Measurements from ENCODE around the gene MED15.
A peak's percentile ranks its signal among the peaks of the same experiment; 100 is the strongest.

Gene MED15

GRCh38 chr22:20554824-20555223 is 47.4 kb downstream of the MED15 start:
- no peak for DNase-seq

GRCh38 chr22:20558534-20558933 is 51.1 kb downstream of the MED15 start:
- DNase-seq, result no peak

GRCh38 chr22:20559174-20559760 is 51.9 kb downstream of the MED15 start:
- no peak for DNase-seq

GRCh38 chr22:20560716-20561115 is 53.3 kb downstream of the MED15 start:
- no peak for DNase-seq

- DNase-seq, result no peak
Observed at GRCh38 chr22:20561882-20562281, 54.5 kb downstream of the MED15 start.

GRCh38 chr22:20562607-20563465 is 55.4 kb downstream of the MED15 start:
- no peak for DNase-seq

- no peak for DNase-seq
Observed at GRCh38 chr22:20563466-20563906, 56.1 kb downstream of the MED15 start.

GRCh38 chr22:20563941-20564371 is 56.5 kb downstream of the MED15 start:
- no peak for DNase-seq

- DNase-seq, result no peak
Observed at GRCh38 chr22:20565079-20565734, 57.8 kb downstream of the MED15 start.

- no peak for DNase-seq
Observed at GRCh38 chr22:20565761-20566160, 58.4 kb downstream of the MED15 start.

- no peak for DNase-seq
Observed at GRCh38 chr22:20566420-20567260, 59.2 kb downstream of the MED15 start.

GRCh38 chr22:20567371-20567847 is 60.0 kb downstream of the MED15 start:
- DNase-seq, result no peak

GRCh38 chr22:20567993-20568417 is 60.6 kb downstream of the MED15 start:
- DNase-seq, result no peak

- DNase-seq, result no peak
Observed at GRCh38 chr22:20568502-20569058, 61.2 kb downstream of the MED15 start.

GRCh38 chr22:20569059-20570058 is 61.9 kb downstream of the MED15 start:
- no peak for DNase-seq

- no peak for DNase-seq
Observed at GRCh38 chr22:20571078-20571503, 63.7 kb downstream of the MED15 start.

- DNase-seq, result peak in 1 of 3 experiments; percentile 0
Observed at GRCh38 chr22:20571531-20572007, 64.2 kb downstream of the MED15 start.

GRCh38 chr22:20572132-20572802 is 64.9 kb downstream of the MED15 start:
- no peak for DNase-seq

GRCh38 chr22:20573176-20573832 is 65.9 kb downstream of the MED15 start:
- no peak for DNase-seq

Measured in NCI-H1417 (cell line).